ENCODE results near the gene PPP1R9B.

PPP1R9B gene

DNA sequence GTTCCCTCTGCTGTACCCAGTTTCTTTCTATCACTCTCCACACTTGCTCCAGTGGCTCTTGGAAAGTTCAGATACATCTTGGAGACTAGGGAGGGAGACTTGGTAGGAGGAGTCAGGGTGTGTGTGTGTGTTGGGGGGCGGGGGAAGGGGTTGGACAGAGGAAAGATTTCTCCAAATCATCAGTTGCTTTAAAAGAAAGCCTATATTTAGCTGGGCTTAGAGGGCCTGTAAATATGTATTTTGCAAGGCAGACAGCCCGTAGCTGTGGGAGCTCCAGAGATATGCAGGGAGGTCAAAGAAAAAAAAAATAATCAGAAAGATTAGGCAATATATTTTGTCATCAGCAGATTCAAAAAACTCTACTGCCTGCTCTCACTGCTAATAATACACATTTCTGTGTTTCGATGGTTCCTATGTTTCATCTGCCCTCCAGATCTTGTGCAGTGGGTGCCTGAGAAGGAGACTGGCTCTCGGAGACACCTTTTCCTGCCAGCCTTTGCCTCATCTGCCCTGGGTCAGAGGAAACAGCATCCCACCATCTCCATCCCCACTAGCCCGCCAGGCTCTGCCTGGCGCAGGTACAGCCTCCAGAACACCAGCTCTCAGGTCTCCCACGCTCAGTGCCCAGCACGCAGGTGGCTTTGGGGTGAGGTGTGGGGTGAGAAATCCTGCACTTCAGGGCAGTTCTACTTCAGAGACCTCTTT lies 4.8 kb upstream of the PPP1R9B start:
- DNase-seq: no peak

GRCh38 chr17:50154604-50155003 lies 4.1 kb upstream of the PPP1R9B start:
- DNase-seq: no peak

DNA sequence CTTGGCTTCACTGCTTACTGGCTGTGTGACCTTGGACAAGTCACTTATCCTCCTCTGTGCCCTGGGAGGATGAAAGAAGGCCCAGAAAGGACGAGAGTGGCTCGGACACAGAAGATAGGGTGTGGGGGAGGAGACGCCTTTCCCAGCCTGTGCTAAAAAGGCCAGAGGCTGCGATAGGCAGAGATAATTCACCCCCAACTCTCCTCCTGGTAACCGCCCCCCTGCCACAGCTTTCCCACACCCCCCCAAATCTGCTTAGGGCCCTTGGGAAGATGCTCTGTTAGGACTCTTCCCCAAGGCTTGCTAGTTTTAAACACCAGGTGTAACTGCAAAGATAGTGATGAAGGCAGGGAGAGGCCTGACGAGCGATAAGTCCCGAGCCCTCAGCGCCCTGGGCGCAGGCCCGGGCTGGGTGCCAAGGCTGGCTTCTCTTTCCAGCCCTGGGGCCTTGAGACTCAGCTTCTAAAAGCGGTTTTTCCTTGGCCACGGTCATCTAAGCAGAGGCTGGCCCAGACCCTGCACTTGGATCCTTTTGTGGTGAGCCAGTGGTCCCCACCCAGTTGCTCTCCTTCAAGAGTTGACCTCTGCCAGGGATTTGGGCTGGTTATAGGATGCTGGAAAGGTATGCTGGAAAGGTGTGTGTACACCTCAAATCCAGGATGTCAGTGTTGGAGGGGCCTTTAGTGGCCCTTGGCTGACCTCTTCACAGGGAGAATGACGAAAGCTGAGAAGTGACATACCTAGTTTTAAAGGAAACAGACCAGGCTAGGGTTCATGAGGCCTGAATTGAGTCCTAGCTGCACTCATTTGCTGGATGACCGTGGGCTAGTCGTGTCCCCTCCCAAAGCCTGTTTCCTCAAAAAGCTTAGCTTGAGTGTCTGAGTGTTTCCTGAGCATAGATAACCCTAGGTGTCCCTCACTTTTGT lies 3.4 kb upstream of the PPP1R9B start:
- DNase-seq: no peak

- no peak for DNase-seq
These were observed 2.3 kb upstream of the PPP1R9B start for GRCh38 chr17:50152736-50153135.

DNA sequence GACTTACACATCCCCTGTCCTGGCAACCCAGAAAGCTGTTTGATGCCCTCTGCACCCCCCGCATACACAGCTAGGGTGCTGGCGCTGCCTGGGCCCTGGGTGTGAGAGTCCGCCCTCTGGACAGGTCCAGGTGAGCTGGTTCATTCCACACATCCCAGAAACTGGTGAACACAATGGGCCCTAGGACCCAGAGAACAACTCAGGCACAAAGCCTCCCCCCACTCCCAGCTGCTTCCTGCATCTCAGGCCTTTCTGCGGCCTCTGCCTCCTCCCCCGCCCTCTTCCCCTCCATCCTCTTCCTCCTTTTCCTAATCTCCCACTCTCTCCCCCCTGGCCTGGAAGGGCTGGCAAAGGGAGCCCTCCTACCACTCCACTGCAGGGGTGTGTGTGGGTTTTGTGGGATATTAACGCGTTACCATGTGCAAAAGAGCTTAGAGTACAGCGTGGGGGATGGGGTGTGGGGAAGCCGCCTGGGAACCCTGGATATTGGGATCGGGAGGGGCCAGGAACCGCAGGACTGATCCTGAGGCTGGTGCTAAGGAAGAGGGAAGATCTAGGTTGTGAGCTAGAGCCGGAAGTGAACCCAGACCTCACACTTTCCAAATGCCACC lies 1.6 kb upstream of the PPP1R9B start:
- peak; percentile 58 to 70 for DNase-seq

- DNase-seq: peak; percentile 66 to 82
These were observed 812 bp upstream of the PPP1R9B start for GRCh38 chr17:50151041-50151936.

- no peak for DNase-seq
These were observed 792 bp downstream of the PPP1R9B start for GRCh38 chr17:50149417-50150353.

DNA sequence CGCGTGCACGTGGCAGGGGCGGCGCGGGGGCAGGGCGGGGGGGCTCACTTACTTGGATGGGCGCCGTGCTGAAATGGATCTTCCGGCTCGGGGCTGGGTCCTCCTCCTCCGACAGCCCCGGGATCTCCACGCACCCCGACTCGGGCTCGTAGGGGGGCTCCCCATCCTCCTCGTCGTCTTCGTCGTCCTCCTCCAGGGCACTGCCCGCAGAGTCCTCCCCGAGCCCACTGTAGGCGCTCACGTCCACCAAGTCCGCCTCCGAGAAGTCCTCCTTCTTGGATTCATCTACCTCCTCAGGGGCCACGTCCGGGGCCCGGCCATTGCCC lies 1.4 kb downstream of the PPP1R9B start:
- no peak for DNase-seq

DNA sequence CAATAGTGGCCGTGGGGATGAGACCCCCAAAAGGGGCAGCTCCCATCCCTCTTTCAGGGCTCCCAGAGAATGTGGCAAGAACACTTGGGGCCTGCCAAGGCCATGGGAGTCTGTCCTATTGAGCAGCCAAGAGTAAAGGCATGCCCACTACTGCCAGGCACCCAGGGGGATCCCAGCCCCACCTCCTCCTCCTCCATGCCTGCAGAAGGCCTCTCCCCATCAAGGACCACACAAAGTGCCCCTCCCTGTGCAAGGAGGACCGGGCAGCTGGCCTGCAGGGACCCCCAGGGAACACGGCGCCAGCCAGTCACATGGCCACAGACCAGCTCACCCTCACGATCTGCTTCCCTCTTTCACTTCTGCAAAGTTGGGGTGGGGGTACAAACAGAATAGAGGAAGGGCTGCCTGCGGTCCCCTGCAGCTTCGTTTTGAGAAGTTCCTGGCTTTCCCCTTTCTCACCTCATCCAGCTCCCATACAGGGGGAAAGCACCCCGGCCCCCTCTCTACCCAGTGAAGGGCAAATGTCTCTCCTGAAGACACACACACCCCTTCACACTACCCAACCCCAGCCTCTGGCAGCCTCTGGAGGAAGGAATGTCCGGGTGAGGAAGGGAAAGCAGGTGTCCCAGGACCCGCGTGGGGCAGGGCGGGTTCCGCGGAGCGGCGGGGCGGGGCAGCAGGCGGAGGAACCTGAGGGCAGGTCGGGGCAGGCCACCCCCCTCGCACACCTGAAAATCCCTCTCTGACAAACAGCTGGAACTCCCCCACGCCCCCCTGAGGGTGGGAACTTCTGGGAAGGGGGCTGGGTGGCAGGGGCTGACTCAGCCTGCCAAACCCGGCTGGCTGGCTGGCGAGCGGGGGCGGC lies 2.0 kb downstream of the PPP1R9B start:
- DNase-seq: no peak

- no peak for DNase-seq
These were observed 2.6 kb downstream of the PPP1R9B start for GRCh38 chr17:50147841-50148225.

DNA sequence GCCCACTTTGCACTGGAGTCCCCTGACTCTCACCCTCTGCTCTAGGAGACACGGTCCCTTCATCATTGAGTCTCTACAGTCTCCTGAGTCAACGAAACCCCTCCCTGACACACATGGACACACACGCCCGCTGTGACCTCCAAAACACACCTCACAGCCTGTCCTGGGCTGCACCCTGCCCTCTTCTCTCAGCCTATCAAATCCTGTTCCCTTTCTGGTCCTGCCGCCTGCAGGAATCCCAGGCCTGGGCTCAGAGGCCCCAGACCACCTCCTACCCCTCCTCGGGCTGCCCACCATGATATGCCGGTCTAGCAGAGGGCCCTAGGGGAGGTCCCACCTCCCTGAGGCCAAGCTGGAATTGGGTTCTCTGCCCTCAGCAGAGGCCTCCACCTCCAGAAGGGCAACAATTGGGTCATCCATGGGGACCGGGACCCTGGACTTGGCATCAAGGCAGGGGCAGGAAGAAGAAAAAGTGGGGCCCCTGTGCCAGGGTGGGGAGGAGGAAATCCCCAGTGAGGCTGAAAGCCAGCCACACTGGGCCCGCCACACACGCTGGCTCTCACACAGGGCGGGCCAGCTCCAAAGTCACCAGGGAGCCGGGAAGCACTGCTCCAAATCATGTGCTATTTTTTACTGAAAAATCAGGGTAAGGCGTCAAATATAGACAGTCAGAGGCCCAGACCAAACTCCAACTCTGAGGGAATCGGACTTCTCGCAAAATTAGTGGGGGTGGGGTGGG lies 3.4 kb downstream of the PPP1R9B start:
- no peak for DNase-seq

DNA sequence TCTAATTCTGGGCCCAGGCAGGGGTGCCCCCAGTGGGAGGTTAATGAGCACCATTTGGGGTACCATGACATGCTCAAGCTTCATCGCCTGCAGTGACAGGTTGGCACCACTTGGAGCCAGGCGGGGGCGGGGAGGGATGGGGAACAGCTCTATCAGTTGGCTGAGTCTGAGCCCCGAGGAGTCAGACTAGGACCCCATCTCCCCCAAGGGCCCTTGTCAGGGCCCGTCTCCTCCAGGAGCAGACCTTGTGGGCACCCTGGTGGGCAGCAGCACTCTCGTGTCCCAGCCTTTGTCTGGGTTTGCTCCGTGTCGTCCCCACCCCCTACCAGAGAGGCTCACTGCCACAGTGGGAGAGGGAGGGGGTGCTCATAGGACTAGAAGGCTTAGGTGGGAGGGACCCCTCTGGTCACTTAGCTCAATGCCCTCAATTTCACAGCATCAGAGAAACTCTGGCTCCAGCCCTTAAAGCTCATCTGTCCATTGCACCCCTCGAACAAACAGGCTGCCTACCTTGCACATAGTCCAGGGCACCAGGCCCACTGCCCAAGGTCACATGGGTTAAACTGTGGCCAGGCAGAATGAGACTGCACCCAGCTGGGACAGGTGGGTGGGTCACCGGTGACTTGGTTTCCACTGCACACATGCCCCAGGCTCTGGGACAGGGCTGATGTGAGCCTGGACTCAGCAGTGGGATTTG lies 4.1 kb downstream of the PPP1R9B start:
- DNase-seq: no peak

GRCh38 chr17:50145532-50146229 lies 4.8 kb downstream of the PPP1R9B start:
- no peak for DNase-seq

DNA sequence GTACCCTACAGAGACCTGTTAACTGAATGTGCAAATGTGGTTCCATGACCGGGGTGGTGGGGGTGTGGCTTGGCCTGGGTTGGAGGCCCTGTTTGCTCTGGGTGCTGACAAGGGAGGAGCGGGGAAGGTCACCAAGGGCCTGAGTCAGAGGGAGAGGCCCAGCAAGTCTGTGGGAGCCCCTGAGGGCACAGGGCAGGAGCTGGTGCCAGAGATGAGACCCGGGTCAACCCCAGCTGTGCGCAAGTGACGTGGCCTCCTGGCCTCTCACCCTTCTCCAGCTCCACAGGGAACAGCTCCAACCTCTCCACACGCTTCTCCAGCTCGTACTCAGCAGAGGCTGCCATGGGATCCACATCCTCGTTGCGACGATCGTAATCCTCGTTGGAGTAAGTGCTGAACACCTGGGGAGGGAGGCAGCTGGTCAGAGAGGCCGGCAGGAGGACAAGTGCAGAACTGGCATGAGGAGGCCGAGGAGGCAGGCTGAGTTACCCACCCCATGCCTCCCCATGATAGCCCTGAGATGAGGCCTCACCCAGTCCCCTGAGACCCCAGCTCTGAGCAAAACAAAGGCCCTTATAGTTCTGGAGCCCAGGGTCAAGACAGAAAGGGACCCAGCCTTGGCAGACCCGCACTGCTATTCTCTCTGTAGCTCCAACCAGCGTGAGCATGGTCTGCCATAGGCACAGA lies 5.5 kb downstream of the PPP1R9B start:
- no peak for DNase-seq

- DNase-seq: no peak
These were observed 6.1 kb downstream of the PPP1R9B start for GRCh38 chr17:50144355-50144754.

- no peak for DNase-seq
These were observed 6.9 kb downstream of the PPP1R9B start for GRCh38 chr17:50143461-50144176.

DNA sequence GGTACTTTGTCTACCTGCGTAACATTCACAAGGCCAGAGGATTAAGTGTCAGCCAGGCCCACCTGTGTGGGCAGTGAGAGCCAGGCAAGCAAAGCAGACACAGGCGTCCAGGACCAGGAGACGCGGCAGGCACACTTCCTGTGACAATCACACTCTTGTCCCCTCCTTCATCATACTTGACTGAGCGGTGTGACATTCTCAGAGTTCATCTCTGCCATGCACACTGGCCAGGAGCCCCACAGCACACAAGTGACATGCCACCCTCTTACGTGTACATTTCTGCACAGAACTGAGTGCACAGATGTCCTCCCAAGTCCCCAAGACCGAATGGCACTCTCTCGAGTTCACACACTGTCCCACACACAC lies 8.7 kb downstream of the PPP1R9B start:
- no peak for DNase-seq

All from NCI-H187 (cell line).